ENCODE results near the gene WDR46. TPM values are rescaled to one million over a fixed set of nuclear protein-coding genes. Genes with fewer than 3 reads are reported as not detected.

WDR46 gene
- total and polyA plus RNA-seq, 5 donors = 15.5 to 31.1 (median 17.2) TPM

- H3K27me3 ChIP-seq (ENCODE audit: control insufficient read depth, insufficient read depth) = no peaks in the 10 kb centered on the region
- no peak for DNase-seq
- no peak for ATAC-seq
- H3K27ac ChIP-seq (ENCODE audit: low read length) = no peak overlapping the region
- no peaks in the 10 kb centered on the region for H3K9me3 ChIP-seq (ENCODE audit: control insufficient read depth, low read length)
- no peak overlapping the region for H3K4me3 ChIP-seq (ENCODE audit: low read length)
- peaks cover 1% of the 10 kb centered on the region for H3K4me1 ChIP-seq (ENCODE audit: control insufficient read depth, insufficient read depth, low read length)
- 58% methylated on average over 2 of the region's 2 CpGs for WGBS
- intact Hi-C loops (cut with DNase I) = no loop called here
Observed at GRCh38 chr6:33237741-33238140, 51.3 kb downstream of the WDR46 start.

GRCh38 chr6:33236852-33237251 is 52.2 kb downstream of the WDR46 start:
- Histone ChIP-seq H3K9me3 (ENCODE audit: control insufficient read depth, low read length) (no peaks in the 10 kb centered on the region), H3K4me3 (ENCODE audit: low read length) (no peak overlapping the region), H3K4me1 (ENCODE audit: control insufficient read depth, insufficient read depth, low read length) (peaks cover 1% of the 10 kb centered on the region), H3K27me3 (ENCODE audit: control insufficient read depth, insufficient read depth) (no peaks in the 10 kb centered on the region), H3K27ac (ENCODE audit: low read length) (no peak overlapping the region)
- 87% methylated on average over 6 of the region's 6 CpGs for WGBS
- no peak for ATAC-seq
- no peak for DNase-seq
- intact Hi-C loops (cut with DNase I) = no loop called here

GRCh38 chr6:33236328-33236727 is 52.7 kb downstream of the WDR46 start:
- Histone ChIP-seq H3K27ac (ENCODE audit: low read length) (no peak overlapping the region), H3K27me3 (ENCODE audit: control insufficient read depth, insufficient read depth) (no peaks in the 10 kb centered on the region)
- intact Hi-C loops (cut with DNase I) = no loop called here

GRCh38 chr6:33235221-33235634 is 53.8 kb downstream of the WDR46 start:
- intact Hi-C loops (cut with DNase I) = no loop called here

More at GRCh38 chr6:33236328-33236727, 52.7 kb downstream of the WDR46 start:
- Histone ChIP-seq H3K4me3 (ENCODE audit: low read length) (no peak overlapping the region), H3K9me3 (ENCODE audit: control insufficient read depth, low read length) (no peaks in the 10 kb centered on the region), H3K4me1 (ENCODE audit: control insufficient read depth, insufficient read depth, low read length) (peaks cover 1% of the 10 kb centered on the region)
- ATAC-seq (no peak), DNase-seq (no peak)

More at GRCh38 chr6:33235221-33235634, 53.8 kb downstream of the WDR46 start:
- WGBS = 16% methylated on average over 6 of the region's 6 CpGs
- H3K4me1 ChIP-seq (ENCODE audit: control insufficient read depth, insufficient read depth, low read length) = peaks cover 1% of the 10 kb centered on the region
- ATAC-seq = no peak
- DNase-seq = no peak
- H3K9me3 ChIP-seq (ENCODE audit: control insufficient read depth, low read length) = no peaks in the 10 kb centered on the region
- no peaks in the 10 kb centered on the region for H3K27me3 ChIP-seq (ENCODE audit: control insufficient read depth, insufficient read depth)
- no peak overlapping the region for H3K27ac ChIP-seq (ENCODE audit: low read length)
- H3K4me3 ChIP-seq (ENCODE audit: low read length) = no peak overlapping the region

Small RNA genes lying within 50 kb of the gene (microRNA-seq; reads per million reads assigned to microRNA genes)
- gene MIR6834 = 0 to 0.54 reads per million in 2 donors
- 0 reads per million in 2 donors for gene MIR6873

Other genes with a start within 250 kb of the WDR46 start
- 10 to 100 TPM; 49.5 to 58.6 (median 54.1) TPM for gene HLA-DPA1, start 215.6 kb downstream of the WDR46 start, total RNA-seq
- gene HLA-DPA1, start 215.6 kb downstream of the WDR46 start, polyA plus RNA-seq = 31.1 TPM
- 10 to 100 TPM; 46.2 to 71.0 (median 57.4) TPM for gene HLA-DPB1, start 213.2 kb downstream of the WDR46 start, total RNA-seq
- 35.9 TPM for gene HLA-DPB1, start 213.2 kb downstream of the WDR46 start, polyA plus RNA-seq
- 1 to 10 TPM; 1.5 to 4.0 (median 2.3) TPM for gene COL11A2, start 96.8 kb downstream of the WDR46 start, total RNA-seq
- 3.7 TPM for gene COL11A2, start 96.8 kb downstream of the WDR46 start, polyA plus RNA-seq
- gene RXRB, start 88.6 kb downstream of the WDR46 start, total RNA-seq = 10 to 100 TPM; 32.8 to 44.8 (median 35.0) TPM
- 31.7 TPM for gene RXRB, start 88.6 kb downstream of the WDR46 start, polyA plus RNA-seq
- gene SLC39A7, start 88.4 kb downstream of the WDR46 start, total RNA-seq = 100 to 1,000 TPM in 1 of 4 donors, 10 to 100 TPM in 3; 59.0 to 124 (median 81.6) TPM
- 78.6 TPM for gene SLC39A7, start 88.4 kb downstream of the WDR46 start, polyA plus RNA-seq
- gene HSD17B8, start 84.6 kb downstream of the WDR46 start, total RNA-seq = 10 to 100 TPM; 16.9 to 20.2 (median 19.1) TPM
- gene HSD17B8, start 84.6 kb downstream of the WDR46 start, polyA plus RNA-seq = 16.9 TPM
- 10 to 100 TPM; 30.4 to 38.2 (median 34.4) TPM for gene RING1, start 80.7 kb downstream of the WDR46 start, total RNA-seq
- gene RING1, start 80.7 kb downstream of the WDR46 start, polyA plus RNA-seq = 33.7 TPM
- gene VPS52, start 17.4 kb downstream of the WDR46 start, total RNA-seq = 10 to 100 TPM; 31.1 to 39.1 (median 35.8) TPM
- 34.6 TPM for gene VPS52, start 17.4 kb downstream of the WDR46 start, polyA plus RNA-seq
- gene RPS18, start 17.2 kb downstream of the WDR46 start, total RNA-seq = 1,000 to 10,000 TPM; 1,042 to 1,240 (median 1,130) TPM
- 1,903 TPM for gene RPS18, start 17.2 kb downstream of the WDR46 start, polyA plus RNA-seq
- gene B3GALT4, start 12.1 kb downstream of the WDR46 start, total RNA-seq = 10 to 100 TPM in 2 of 4 donors, 1 to 10 TPM in 2; 9.7 to 10.2 (median 9.9) TPM
- 11.0 TPM for gene B3GALT4, start 12.1 kb downstream of the WDR46 start, polyA plus RNA-seq
- 10 to 100 TPM; 44.4 to 60.0 (median 50.1) TPM for gene PFDN6, start 362 bp upstream of the WDR46 start, total RNA-seq
- 143 TPM for gene PFDN6, start 362 bp upstream of the WDR46 start, polyA plus RNA-seq
- gene RGL2, start 9.7 kb upstream of the WDR46 start, total RNA-seq = 10 to 100 TPM; 47.6 to 56.3 (median 54.5) TPM
- gene RGL2, start 9.7 kb upstream of the WDR46 start, polyA plus RNA-seq = 40.6 TPM
- 10 to 100 TPM; 85.1 to 91.6 (median 87.2) TPM for gene TAPBP, start 24.8 kb upstream of the WDR46 start, total RNA-seq
- 35.3 TPM for gene TAPBP, start 24.8 kb upstream of the WDR46 start, polyA plus RNA-seq
- 10 to 100 TPM; 12.7 to 18.2 (median 15.5) TPM for gene ZBTB22, start 28.5 kb upstream of the WDR46 start, total RNA-seq
- 12.5 TPM for gene ZBTB22, start 28.5 kb upstream of the WDR46 start, polyA plus RNA-seq
- gene DAXX, start 33.7 kb upstream of the WDR46 start, total RNA-seq = 10 to 100 TPM; 18.3 to 23.9 (median 20.8) TPM
- gene DAXX, start 33.7 kb upstream of the WDR46 start, polyA plus RNA-seq = 17.6 TPM
- 1 to 10 TPM in 2 of 4 donors, under 1 TPM in 1, not detected in 1; 0.62 to 1.2 (median 1.1) TPM for gene KIFC1, start 102.6 kb upstream of the WDR46 start, total RNA-seq
- 0.16 TPM for gene KIFC1, start 102.6 kb upstream of the WDR46 start, polyA plus RNA-seq
- 10 to 100 TPM; 55.5 to 70.6 (median 65.4) TPM for gene PHF1, start 121.8 kb upstream of the WDR46 start, total RNA-seq
- gene PHF1, start 121.8 kb upstream of the WDR46 start, polyA plus RNA-seq = 76.4 TPM
- 100 to 1,000 TPM; 128 to 177 (median 133) TPM for gene CUTA, start 128.9 kb upstream of the WDR46 start, total RNA-seq
- gene CUTA, start 128.9 kb upstream of the WDR46 start, polyA plus RNA-seq = 170 TPM
- 10 to 100 TPM in 1 of 4 donors, 1 to 10 TPM in 3; 8.6 to 13.2 (median 9.0) TPM for gene SYNGAP1, start 130.8 kb upstream of the WDR46 start, total RNA-seq
- gene SYNGAP1, start 130.8 kb upstream of the WDR46 start, polyA plus RNA-seq = 8.0 TPM
- gene ZBTB9, start 165.3 kb upstream of the WDR46 start, total RNA-seq = 1 to 10 TPM; 3.9 to 4.9 (median 4.3) TPM
- gene ZBTB9, start 165.3 kb upstream of the WDR46 start, polyA plus RNA-seq = 2.8 TPM